Measurements from ENCODE around the gene CBX4.

CBX4 gene

GRCh38 chr17:79809530-79810129 lies 29.6 kb downstream of the CBX4 start:
- Mint-ChIP-seq H3K4me3 (no peak overlapping the region), H3K27me3 (peaks cover 76% of the 10 kb centered on the region)

GRCh38 chr17:79808763-79809529 lies 30.3 kb downstream of the CBX4 start:
- no peaks in the 10 kb centered on the region for H3K9me3 Mint-ChIP-seq

More at GRCh38 chr17:79809530-79810129, 29.6 kb downstream of the CBX4 start:
- Mint-ChIP-seq H3K9me3 (no peaks in the 10 kb centered on the region), H3K27ac (no peak overlapping the region), H3K36me3 (ENCODE audit: low read depth) (no peaks in the 10 kb centered on the region), H3K4me1 (ENCODE audit: low read depth) (peaks cover 42% of the 10 kb centered on the region)
- no peak for DNase-seq

GRCh38 chr17:79806863-79807720 lies 32.1 kb downstream of the CBX4 start:
- Mint-ChIP-seq H3K36me3 (ENCODE audit: low read depth) (no peaks in the 10 kb centered on the region), H3K27me3 (peaks cover 83% of the 10 kb centered on the region), H3K4me1 (ENCODE audit: low read depth) (peaks cover 40% of the 10 kb centered on the region), H3K9me3 (no peaks in the 10 kb centered on the region), H3K27ac (no peak overlapping the region), H3K4me3 (no peak overlapping the region)
- DNase-seq = no peak

More at GRCh38 chr17:79808763-79809529, 30.3 kb downstream of the CBX4 start:
- Mint-ChIP-seq H3K27me3 (peaks cover 74% of the 10 kb centered on the region), H3K36me3 (ENCODE audit: low read depth) (no peaks in the 10 kb centered on the region), H3K4me1 (ENCODE audit: low read depth) (peaks cover 39% of the 10 kb centered on the region), H3K4me3 (no peak overlapping the region), H3K27ac (no peak overlapping the region)
- DNase-seq = no peak

GRCh38 chr17:79806446-79806760 lies 32.8 kb downstream of the CBX4 start:
- Mint-ChIP-seq H3K36me3 (ENCODE audit: low read depth) (no peaks in the 10 kb centered on the region), H3K4me1 (ENCODE audit: low read depth) (peaks cover 38% of the 10 kb centered on the region), H3K27me3 (peaks cover 83% of the 10 kb centered on the region), H3K4me3 (no peak overlapping the region), H3K9me3 (no peaks in the 10 kb centered on the region), H3K27ac (no peak overlapping the region)
- DNase-seq = no peak

- H3K4me3 Mint-ChIP-seq = peak overlapping the region; percentile 57
- no peaks in the 10 kb centered on the region for H3K36me3 Mint-ChIP-seq (ENCODE audit: low read depth)
Observed at GRCh38 chr17:79804856-79805696, 34.2 kb downstream of the CBX4 start.

GRCh38 chr17:79803997-79804855 lies 35.0 kb downstream of the CBX4 start:
- Mint-ChIP-seq H3K9me3 (no peaks in the 10 kb centered on the region), H3K36me3 (ENCODE audit: low read depth) (no peaks in the 10 kb centered on the region), H3K4me3 (peak overlapping the region; percentile 57), H3K27me3 (peaks cover 91% of the 10 kb centered on the region), H3K27ac (peak overlapping the region; percentile 83), H3K4me1 (ENCODE audit: low read depth) (peaks cover 45% of the 10 kb centered on the region)
- DNase-seq = peak; percentile 83

More at GRCh38 chr17:79804856-79805696, 34.2 kb downstream of the CBX4 start:
- no peaks in the 10 kb centered on the region for H3K9me3 Mint-ChIP-seq
- no peak for DNase-seq
- H3K4me1 Mint-ChIP-seq (ENCODE audit: low read depth) = peaks cover 40% of the 10 kb centered on the region
- peaks cover 88% of the 10 kb centered on the region for H3K27me3 Mint-ChIP-seq
- H3K27ac Mint-ChIP-seq = peak overlapping the region; percentile 83

- no peak for DNase-seq
- Mint-ChIP-seq H3K27me3 (peaks cover 90% of the 10 kb centered on the region), H3K36me3 (ENCODE audit: low read depth) (no peaks in the 10 kb centered on the region), H3K27ac (peak overlapping the region; percentile 29), H3K4me1 (ENCODE audit: low read depth) (peaks cover 46% of the 10 kb centered on the region), H3K9me3 (no peaks in the 10 kb centered on the region), H3K4me3 (no peak overlapping the region)
Observed at GRCh38 chr17:79803421-79803996, 35.7 kb downstream of the CBX4 start.

- Mint-ChIP-seq H3K27me3 (peaks cover 88% of the 10 kb centered on the region), H3K4me1 (ENCODE audit: low read depth) (peaks cover 49% of the 10 kb centered on the region), H3K4me3 (no peak overlapping the region), H3K9me3 (no peaks in the 10 kb centered on the region), H3K36me3 (ENCODE audit: low read depth) (no peaks in the 10 kb centered on the region), H3K27ac (no peak overlapping the region)
- no peak for DNase-seq
Observed at GRCh38 chr17:79802736-79803420, 36.4 kb downstream of the CBX4 start.

- H3K27ac Mint-ChIP-seq = no peak overlapping the region
- H3K9me3 Mint-ChIP-seq = no peaks in the 10 kb centered on the region
- peaks cover 81% of the 10 kb centered on the region for H3K27me3 Mint-ChIP-seq
- no peak for DNase-seq
- H3K36me3 Mint-ChIP-seq (ENCODE audit: low read depth) = no peaks in the 10 kb centered on the region
- H3K4me3 Mint-ChIP-seq = no peak overlapping the region
- H3K4me1 Mint-ChIP-seq (ENCODE audit: low read depth) = peaks cover 49% of the 10 kb centered on the region
Observed at GRCh38 chr17:79802039-79802735, 37.1 kb downstream of the CBX4 start.

GRCh38 chr17:79801156-79802038 lies 37.8 kb downstream of the CBX4 start:
- DNase-seq = no peak
- Mint-ChIP-seq H3K4me3 (no peak overlapping the region), H3K9me3 (no peaks in the 10 kb centered on the region), H3K36me3 (ENCODE audit: low read depth) (no peaks in the 10 kb centered on the region), H3K27ac (no peak overlapping the region), H3K27me3 (peaks cover 73% of the 10 kb centered on the region), H3K4me1 (ENCODE audit: low read depth) (peaks cover 50% of the 10 kb centered on the region)

- DNase-seq = peak; percentile 69
- peak overlapping the region; percentile 49 for H3K4me3 Mint-ChIP-seq
- H3K9me3 Mint-ChIP-seq = no peaks in the 10 kb centered on the region
- peaks cover 65% of the 10 kb centered on the region for H3K27me3 Mint-ChIP-seq
- no peaks in the 10 kb centered on the region for H3K36me3 Mint-ChIP-seq (ENCODE audit: low read depth)
- H3K27ac Mint-ChIP-seq = peak overlapping the region; percentile 47
- peaks cover 54% of the 10 kb centered on the region for H3K4me1 Mint-ChIP-seq (ENCODE audit: low read depth)
Observed at GRCh38 chr17:79800325-79801155, 38.7 kb downstream of the CBX4 start.
